HG02884 (cell line): ENCODE results near the gene ESF1.
A peak's percentile ranks its signal among the peaks of the same experiment; 100 is the strongest.
"Not testable (repeated sequence)": the region's sequence is repeated elsewhere in the genome, so short reads cannot be mapped to it uniquely, and the experiment has no call there.

Source experiments
- ATAC-seq: cut with Tn5 transposase; IDR thresholded peaks from one replicate; pipeline ENCODE4 v1.9.1; 2021; ENCODE audit warnings: mild to moderate bottlenecking, moderate library complexity; ENCODE audit not compliant: unreplicated experiment

The ESF1 gene

GRCh38 chr20:13788167-13788834, 3.6 kb upstream of the ESF1 start:
- ATAC-seq = peak; percentile 32

GRCh38 chr20:13786143-13786828, 1.6 kb upstream of the ESF1 start:
- no peak for ATAC-seq

- ATAC-seq = peak; percentile 7
These were observed 337 bp downstream of the ESF1 start for GRCh38 chr20:13784271-13784892.

GRCh38 chr20:13783528-13783927, 1.2 kb downstream of the ESF1 start:
- no peak for ATAC-seq

- ATAC-seq = peak; percentile 51
These were observed 5.9 kb downstream of the ESF1 start for GRCh38 chr20:13778827-13779226.

- ATAC-seq = no peak
These were observed 7.5 kb downstream of the ESF1 start for GRCh38 chr20:13777171-13777601.

- ATAC-seq = no peak
These were observed 8.9 kb downstream of the ESF1 start for GRCh38 chr20:13775867-13776266.

GRCh38 chr20:13772529-13772928, 12.2 kb downstream of the ESF1 start:
- no peak for ATAC-seq

GRCh38 chr20:13771853-13772453, 12.8 kb downstream of the ESF1 start:
- ATAC-seq = no peak

- ATAC-seq = no peak
These were observed 14.6 kb downstream of the ESF1 start for GRCh38 chr20:13770141-13770540.

GRCh38 chr20:13765868-13766416, 18.8 kb downstream of the ESF1 start:
- ATAC-seq = no peak

- ATAC-seq = no peak
These were observed 19.4 kb downstream of the ESF1 start for GRCh38 chr20:13765299-13765698.

GRCh38 chr20:13760451-13760946, 24.2 kb downstream of the ESF1 start:
- ATAC-seq = not testable (repeated sequence)

- ATAC-seq = no peak
These were observed 25.8 kb downstream of the ESF1 start for GRCh38 chr20:13758884-13759283.

GRCh38 chr20:13756551-13756950, 28.2 kb downstream of the ESF1 start:
- no peak for ATAC-seq

- ATAC-seq = no peak
These were observed 28.9 kb downstream of the ESF1 start for GRCh38 chr20:13755809-13756208.

- no peak for ATAC-seq
These were observed 31.2 kb downstream of the ESF1 start for GRCh38 chr20:13753436-13754036.

GRCh38 chr20:13749811-13750210, 34.9 kb downstream of the ESF1 start:
- no peak for ATAC-seq

- ATAC-seq = no peak
These were observed 38.9 kb downstream of the ESF1 start for GRCh38 chr20:13745784-13746183.

GRCh38 chr20:13744352-13744751, 40.4 kb downstream of the ESF1 start:
- ATAC-seq = no peak

- no peak for ATAC-seq
These were observed 42.8 kb downstream of the ESF1 start for GRCh38 chr20:13741879-13742278.
